PC-9 (cell line): ENCODE measurements around the gene GOLGA1. TPM values are rescaled to one million over a fixed set of nuclear protein-coding genes. Genes with fewer than 3 reads are reported as not detected.

Source experiments
- BruUV-seq: library from RNA; stranded (reverse); fragments of 400-500 nt; replicated peaks from 2 replicates; lab custom pipeline; 2021; lab: Mats Ljungman, UMichigan
- CTCF ChIA-PET: fragments of 300-600 bp; sonication (Branson Sonifier 250); formaldehyde crosslinking; loops from one replicate; lab custom pipeline; 2022; ENCODE audit warnings: antibody characterized with exemption; lab: Charles Lee
- POLR2A ChIA-PET: fragments of 300-600 bp; sonication (Branson Sonifier 250); formaldehyde crosslinking; loops from one replicate; lab custom pipeline; 2022; ENCODE audit warnings: antibody characterized with exemption; ENCODE audit not compliant: unreplicated experiment; lab: Charles Lee
- DNase-seq, 2 experiments: peaks; one replicate each; pipeline versions ENCODE4 v3.0.0 to v3.0.0-alpha.2; 2015 to 2022; ENCODE audit warnings: mixed read lengths in 1 of 2
- H2AFZ ChIP-seq: fragments of 200-600 bp; sonication (generic); 2 replicates; pipeline ENCODE4 v1.8.1; 2017; ENCODE audit warnings: antibody characterized with exemption
- H3F3A ChIP-seq: fragments of 200-600 bp; sonication (generic); 2 replicates; pipeline ENCODE4 v1.8.1; 2017; ENCODE audit warnings: antibody characterized with exemption, mild to moderate bottlenecking, low read depth; ENCODE audit not compliant: insufficient read depth
- H3K27ac ChIP-seq: fragments of 200-600 bp; sonication (generic); 2 replicates; pipeline ENCODE4 v1.6.1; 2016; ENCODE audit warnings: mixed run types
- H3K27me3 ChIP-seq: fragments of 200-600 bp; sonication (generic); 2 replicates; pipeline ENCODE4 v1.6.1; 2016; ENCODE audit warnings: low read depth, mixed run types; ENCODE audit not compliant: insufficient read depth
- H3K36me3 ChIP-seq: fragments of 200-600 bp; sonication (generic); 2 replicates; pipeline ENCODE4 v1.6.1; 2016; ENCODE audit warnings: low read depth, mixed run types
- H3K4me1 ChIP-seq: fragments of 200-600 bp; sonication (generic); replicated peaks from 2 replicates; pipeline ENCODE4 v1.6.1; 2016; ENCODE audit warnings: mixed run types; ENCODE audit not compliant: insufficient read depth
- H3K4me2 ChIP-seq: fragments of 200-600 bp; sonication (generic); 2 replicates; pipeline ENCODE4 v1.6.1; 2017; ENCODE audit warnings: mixed run types
- H3K4me3 ChIP-seq: fragments of 200-600 bp; sonication (generic); 2 replicates; pipeline ENCODE4 v1.6.1; 2016; ENCODE audit warnings: mixed run types
- H3K79me2 ChIP-seq: fragments of 200-600 bp; sonication (generic); 2 replicates; pipeline ENCODE4 v1.6.1; 2017; ENCODE audit warnings: low read depth, mixed run types
- H3K9me2 ChIP-seq: fragments of 200-600 bp; sonication (generic); 2 replicates; pipeline ENCODE4 v1.8.1; 2017; ENCODE audit warnings: mild to moderate bottlenecking; ENCODE audit not compliant: insufficient read depth
- H3K9me3 ChIP-seq: fragments of 200-600 bp; sonication (generic); 2 replicates; pipeline ENCODE4 v1.8.1; 2016; ENCODE audit warnings: low read depth; ENCODE audit not compliant: insufficient read depth
- H4K20me1 ChIP-seq: fragments of 200-600 bp; sonication (generic); 2 replicates; pipeline ENCODE4 v1.8.1; 2017; ENCODE audit not compliant: insufficient read depth
- CTCF ChIP-seq: fragments of 200-600 bp; sonication (generic); conservative IDR thresholded peaks from 2 replicates; pipeline ENCODE4 v1.6.1; 2017; ENCODE audit warnings: mixed run types, antibody characterized with exemption, mild to moderate bottlenecking, moderate library complexity
- EZH2 ChIP-seq: fragments of 200-600 bp; sonication (generic); IDR thresholded peaks from 2 replicates; pipeline ENCODE4 v1.8.0; 2017; ENCODE audit warnings: antibody characterized with exemption, low read depth
- intact Hi-C: fragments of 100-400 bp; cut with micrococcal nuclease; formaldehyde crosslinking; loops from one replicate; pipeline ENCODE4 v1.10.0; 2022; ENCODE audit not compliant: unreplicated experiment
- total RNA-seq: library from RNA; stranded (reverse); gene quantifications from 2 replicates; pipeline ENCODE4 v1.2.3, GENCODE V29; 2021

GOLGA1 gene
- total RNA-seq, 1 experiment from 2014 or later: 23.0 TPM

DNA sequence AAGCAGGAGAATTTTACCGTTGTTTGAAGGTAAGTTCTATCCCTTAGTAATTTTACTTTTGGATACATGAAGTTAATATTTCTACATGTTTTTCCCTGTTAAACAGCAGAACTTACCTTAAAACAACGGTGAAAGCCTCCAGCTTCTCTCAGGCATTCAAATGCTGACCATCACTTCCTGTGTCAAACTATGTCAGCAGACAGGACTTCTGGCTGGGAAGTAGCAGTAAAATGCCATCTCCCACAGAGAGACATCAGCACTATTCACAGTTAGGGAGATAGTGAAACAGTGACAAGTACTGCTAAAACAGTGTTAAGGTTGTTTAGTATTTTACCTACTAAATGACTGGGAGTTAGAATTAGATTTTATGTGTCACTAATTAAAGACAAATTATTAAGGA lies 34.2 kb upstream of the GOLGA1 start:
- Histone ChIP-seq H4K20me1 (no peaks in the 10 kb centered on the region), H3K4me2 (no peak overlapping the region), H3K4me1 (no peaks in the 10 kb centered on the region), H3K27ac (no peak overlapping the region), H3K79me2 (no peaks in the 10 kb centered on the region), H3K9me2 (no peaks in the 10 kb centered on the region), H3K9me3 (no peaks in the 10 kb centered on the region), H3K27me3 (no peaks in the 10 kb centered on the region), H3K4me3 (no peak overlapping the region), H3K36me3 (no peaks in the 10 kb centered on the region), H2AFZ (no peak overlapping the region), H3F3A (no peaks in the 10 kb centered on the region)
- CTCF ChIA-PET: no interaction called here
- intact Hi-C loops: no loop called here
- no TSS peak for BruUV-seq
- no peak for TF ChIP-seq EZH2
- no peak for TF ChIP-seq CTCF
- POLR2A ChIA-PET: no interaction called here
- no peak for DNase-seq

GRCh38 chr9:124973807-124974206 lies 32.9 kb upstream of the GOLGA1 start:
- intact Hi-C loops: no loop called here
- Histone ChIP-seq H3K9me2 (no peaks in the 10 kb centered on the region), H3K27ac (no peak overlapping the region), H3F3A (no peaks in the 10 kb centered on the region), H4K20me1 (no peaks in the 10 kb centered on the region), H3K4me1 (no peaks in the 10 kb centered on the region), H3K36me3 (no peaks in the 10 kb centered on the region), H3K4me3 (no peak overlapping the region), H2AFZ (no peak overlapping the region), H3K9me3 (no peaks in the 10 kb centered on the region), H3K4me2 (no peak overlapping the region), H3K27me3 (no peaks in the 10 kb centered on the region), H3K79me2 (no peaks in the 10 kb centered on the region)
- CTCF ChIA-PET: interaction anchor here (0.7 kb wide), 1 partner anchor 60 kb away, joined by 12 read pairs; no protein-coding TSS in a partner anchor
- TF ChIP-seq EZH2: no peak
- BruUV-seq: no TSS peak
- DNase-seq: no peak
- POLR2A ChIA-PET: no interaction called here

DNA sequence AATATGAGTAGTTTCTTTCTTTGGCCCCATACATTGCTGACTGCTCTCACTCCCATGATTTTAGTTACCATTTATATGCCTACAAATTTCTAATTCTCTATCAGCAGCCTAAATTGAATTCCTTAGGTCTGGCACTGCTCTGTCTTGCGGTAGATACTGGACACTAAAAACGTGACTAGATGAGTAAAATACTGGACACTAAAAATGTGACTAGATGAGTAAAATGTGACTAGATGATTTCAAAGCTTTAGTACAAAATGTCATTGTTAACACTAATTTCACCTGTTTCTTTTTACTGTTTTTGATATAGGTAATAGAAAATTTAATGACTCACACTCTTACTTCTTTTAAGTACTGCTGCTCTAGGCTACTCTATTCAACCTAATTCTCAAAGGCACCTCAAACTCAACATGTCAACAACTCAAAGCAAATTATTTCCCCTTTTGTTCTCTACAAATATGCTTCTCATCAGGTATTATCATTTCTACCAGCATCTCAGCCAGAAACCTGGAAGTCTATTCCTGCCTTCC lies 31.4 kb upstream of the GOLGA1 start:
- Histone ChIP-seq H3K9me3 (no peaks in the 10 kb centered on the region), H3F3A (no peaks in the 10 kb centered on the region), H3K27ac (no peak overlapping the region), H3K4me2 (no peak overlapping the region), H3K4me3 (no peak overlapping the region), H3K79me2 (no peaks in the 10 kb centered on the region), H3K27me3 (no peaks in the 10 kb centered on the region), H4K20me1 (no peaks in the 10 kb centered on the region), H2AFZ (no peak overlapping the region), H3K9me2 (no peaks in the 10 kb centered on the region), H3K36me3 (no peaks in the 10 kb centered on the region), H3K4me1 (no peaks in the 10 kb centered on the region)
- POLR2A ChIA-PET: no interaction called here
- no TSS peak for BruUV-seq
- intact Hi-C loops: no loop called here
- no peak for DNase-seq
- CTCF ChIA-PET: no interaction called here
- TF ChIP-seq CTCF: no peak
- no peak for TF ChIP-seq EZH2

GRCh38 chr9:124969401-124969800 lies 28.5 kb upstream of the GOLGA1 start:
- Histone ChIP-seq H3F3A (no peaks in the 10 kb centered on the region), H4K20me1 (no peaks in the 10 kb centered on the region), H3K36me3 (no peaks in the 10 kb centered on the region), H3K4me1 (no peaks in the 10 kb centered on the region), H2AFZ (no peak overlapping the region), H3K27me3 (no peaks in the 10 kb centered on the region), H3K79me2 (no peaks in the 10 kb centered on the region), H3K4me3 (no peak overlapping the region), H3K27ac (no peak overlapping the region), H3K9me3 (no peaks in the 10 kb centered on the region), H3K4me2 (no peak overlapping the region), H3K9me2 (no peaks in the 10 kb centered on the region)
- BruUV-seq: no TSS peak
- POLR2A ChIA-PET: interaction anchor here (0.7 kb wide), 1 partner anchor 31 kb away, joined by 9 read pairs; no protein-coding TSS in a partner anchor
- intact Hi-C loops: no loop called here
- CTCF ChIA-PET: interaction anchor here (0.6 kb wide), 1 partner anchor 433 kb away, joined by 11 read pairs; no protein-coding TSS in a partner anchor
- TF ChIP-seq CTCF (no peak), EZH2 (no peak)
- DNase-seq: no peak
